ENCODE data around the gene SLC9A3.

The SLC9A3 gene

DNA sequence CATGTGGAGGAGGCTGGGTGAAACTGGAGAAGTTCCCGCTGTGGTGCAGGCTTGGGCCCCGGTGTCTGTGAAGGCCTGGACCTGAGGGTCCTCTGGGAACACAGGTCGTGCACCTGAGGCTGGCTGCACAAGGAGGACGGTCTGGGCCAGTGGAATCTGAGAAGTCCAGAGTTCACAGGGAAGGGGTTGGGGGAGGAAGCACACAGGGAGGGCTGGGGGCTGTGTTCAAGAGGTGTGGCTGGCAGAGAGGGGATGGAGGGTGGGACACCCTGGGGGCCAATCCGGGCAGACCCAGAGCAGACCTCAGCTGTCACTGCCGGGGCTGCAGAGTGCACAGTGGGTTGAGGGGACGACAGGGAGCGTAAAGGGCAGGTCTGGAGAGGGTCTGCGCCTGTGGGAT lies 2.6 kb downstream of the SLC9A3 start:
- no peak for TF ChIP-seq CTCF (IDR thresholded peaks at IDR 0.05; ENCODE audit: control insufficient read depth, insufficient read depth, low read depth, low read length, missing control alignments)
- no peak for DNase-seq (ENCODE audit: low read depth)
- H3K4me3 ChIP-seq (ENCODE audit: control insufficient read depth, low read depth, low read length), result no peak overlapping the region

GRCh38 chr5:520850-521226 lies 3.4 kb downstream of the SLC9A3 start:
- no peak overlapping the region for H3K4me3 ChIP-seq (ENCODE audit: control insufficient read depth, low read depth, low read length)
- no peak for DNase-seq (ENCODE audit: low read depth)
- no peak for TF ChIP-seq CTCF (IDR thresholded peaks at IDR 0.05; ENCODE audit: control insufficient read depth, insufficient read depth, low read depth, low read length, missing control alignments)

- DNase-seq (ENCODE audit: low read depth), result no peak
- H3K4me3 ChIP-seq (ENCODE audit: control insufficient read depth, low read depth, low read length), result no peak overlapping the region
- no peak for TF ChIP-seq CTCF (IDR thresholded peaks at IDR 0.05; ENCODE audit: control insufficient read depth, insufficient read depth, low read depth, low read length, missing control alignments)
These were observed 3.9 kb downstream of the SLC9A3 start for GRCh38 chr5:520196-520849.

- TF ChIP-seq CTCF (IDR thresholded peaks at IDR 0.05; ENCODE audit: control insufficient read depth, insufficient read depth, low read depth, low read length, missing control alignments), result no peak
- no peak for DNase-seq (ENCODE audit: low read depth)
- no peak overlapping the region for H3K4me3 ChIP-seq (ENCODE audit: control insufficient read depth, low read depth, low read length)
These were observed 5.5 kb downstream of the SLC9A3 start for GRCh38 chr5:518721-519120.

GRCh38 chr5:517535-518100 lies 6.6 kb downstream of the SLC9A3 start:
- no peak overlapping the region for H3K4me3 ChIP-seq (ENCODE audit: control insufficient read depth, low read depth, low read length)
- no peak for TF ChIP-seq CTCF (IDR thresholded peaks at IDR 0.05; ENCODE audit: control insufficient read depth, insufficient read depth, low read depth, low read length, missing control alignments)
- DNase-seq (ENCODE audit: low read depth), result no peak

- no peak overlapping the region for H3K4me3 ChIP-seq (ENCODE audit: control insufficient read depth, low read depth, low read length)
- no peak for DNase-seq (ENCODE audit: low read depth)
- TF ChIP-seq CTCF (IDR thresholded peaks at IDR 0.05; ENCODE audit: control insufficient read depth, insufficient read depth, low read depth, low read length, missing control alignments), result no peak
These were observed 7.3 kb downstream of the SLC9A3 start for GRCh38 chr5:516980-517379.

Measured in AG09309 (cell line).